H54 (cell line): Measurements from ENCODE around the gene ADAM33.

Experiments
- DNase-seq: peaks from one replicate; pipeline ENCODE4 v3.0.0; 2011; ENCODE audit warnings: low spot score, mixed read lengths; ENCODE audit not compliant: insufficient read length
- FAIRE-seq: peaks from 3 replicates; lab custom pipeline; 2011; peaks lifted over from hg19 to GRCh38; lab: Jason Lieb, UNC
- POLR2A ChIP-seq: IDR thresholded peaks from 2 replicates; pipeline ENCODE4 v1.6.1; 2011; ENCODE audit warnings: low read depth, mild to moderate bottlenecking, low read length

ADAM33 gene

GRCh38 chr20:3716195-3716834, 34.5 kb upstream of the ADAM33 start:
- DNase-seq (peak; percentile 55), FAIRE-seq (no peak)
- no peak for TF ChIP-seq POLR2A

DNA sequence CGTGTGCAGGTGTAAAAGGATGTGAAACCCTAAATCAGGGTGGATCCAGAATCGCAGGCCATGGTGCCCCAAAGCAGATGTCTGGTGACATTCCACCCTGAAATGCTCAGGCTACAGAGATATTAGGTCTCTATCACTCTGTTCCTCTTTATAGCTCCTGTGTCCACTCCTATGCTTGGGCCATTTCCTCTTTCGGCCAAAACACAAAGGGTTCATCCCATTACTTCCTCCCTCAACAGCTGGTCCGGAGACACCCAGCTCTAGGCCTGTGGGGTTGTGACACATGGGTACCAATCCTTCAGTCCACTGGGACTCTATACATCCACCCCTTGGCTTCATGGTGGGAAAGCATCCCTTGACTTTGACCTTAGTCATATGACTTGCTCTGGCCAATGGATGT, 32.3 kb upstream of the ADAM33 start:
- DNase-seq = no peak
- TF ChIP-seq POLR2A = no peak
- no peak for FAIRE-seq

GRCh38 chr20:3712279-3712873, 30.6 kb upstream of the ADAM33 start, which contains the start of gene SIGLEC1:
TSS of gene SIGLEC1 (minus strand) at chr20:3712600. CDS start at chr20:3707128, 5,472 bp downstream.
- TF ChIP-seq POLR2A = no peak
- FAIRE-seq (no peak), DNase-seq (no peak)

DNA sequence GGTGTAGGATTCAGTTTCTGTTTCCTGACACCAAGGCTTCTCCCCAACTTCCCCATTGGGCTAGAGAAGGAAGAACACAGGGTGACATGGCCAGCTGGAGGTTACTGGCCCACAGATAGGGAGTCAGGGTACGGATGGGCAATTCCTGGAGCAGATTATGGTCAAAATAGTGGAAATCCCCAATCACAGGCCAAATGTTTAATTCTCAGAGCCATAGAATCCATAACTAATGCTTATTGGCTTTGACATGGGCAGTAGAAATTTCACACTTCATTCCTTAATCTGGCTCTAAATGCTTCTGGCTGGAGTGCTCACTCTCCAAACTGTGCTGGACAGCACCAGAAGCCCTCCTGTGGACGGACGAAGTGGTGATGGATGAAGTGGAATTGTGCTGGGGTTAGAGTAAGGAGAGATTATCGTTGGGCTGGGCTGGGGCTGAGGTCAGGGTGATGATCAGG, 29.7 kb upstream of the ADAM33 start:
- TF ChIP-seq POLR2A = no peak
- no peak for FAIRE-seq
- DNase-seq = no peak

- TF ChIP-seq POLR2A = no peak
- peak; percentile 83 for DNase-seq
- no peak for FAIRE-seq
Observed at GRCh38 chr20:3710703-3711483, 29.1 kb upstream of the ADAM33 start.

DNA sequence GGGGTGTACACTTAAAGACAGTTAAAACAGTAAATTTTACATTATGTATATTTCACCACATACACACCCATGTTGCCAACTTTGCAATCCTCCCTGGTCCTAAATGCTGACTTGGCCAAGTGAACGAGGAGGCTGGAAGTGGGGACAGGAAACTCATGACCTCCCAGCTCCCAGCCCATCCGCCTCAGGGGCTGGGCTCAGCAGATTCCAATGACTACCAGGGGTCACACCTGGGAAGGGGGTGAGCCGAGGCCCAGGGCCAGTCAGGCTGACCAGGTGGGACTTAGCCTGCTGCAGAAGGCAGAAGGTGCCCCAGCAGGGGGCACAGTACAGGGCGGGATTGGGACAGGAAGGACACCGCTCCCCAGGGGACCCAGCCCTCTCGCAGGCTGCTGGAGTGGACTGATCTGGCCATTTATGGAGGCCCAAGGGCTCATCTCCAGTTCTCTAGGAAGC, 28.2 kb upstream of the ADAM33 start:
- no peak for FAIRE-seq
- TF ChIP-seq POLR2A = no peak

DNA sequence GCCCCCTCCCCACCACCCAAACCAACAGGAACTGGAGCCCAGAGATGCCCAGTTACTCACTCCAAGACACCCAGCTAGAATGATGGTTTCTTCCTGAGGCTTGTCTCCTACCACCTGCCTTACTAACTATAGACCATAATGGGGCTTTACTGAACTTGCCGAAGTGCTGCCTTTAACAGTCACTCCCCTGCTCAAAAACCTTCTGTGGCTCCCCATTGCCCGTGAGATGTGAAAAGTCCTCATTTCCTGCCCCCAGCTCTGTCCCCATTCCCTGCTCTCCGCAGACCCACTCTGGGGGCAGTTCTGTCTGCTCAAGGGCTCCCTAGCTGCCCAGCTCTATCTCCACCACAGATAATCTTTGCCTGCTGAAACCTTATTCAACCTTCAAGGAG, 25.7 kb upstream of the ADAM33 start:
- DNase-seq (no peak), FAIRE-seq (no peak)
- TF ChIP-seq POLR2A = no peak

More for the DNA sequence above, 28.2 kb upstream of the ADAM33 start:
- DNase-seq = no peak

DNA sequence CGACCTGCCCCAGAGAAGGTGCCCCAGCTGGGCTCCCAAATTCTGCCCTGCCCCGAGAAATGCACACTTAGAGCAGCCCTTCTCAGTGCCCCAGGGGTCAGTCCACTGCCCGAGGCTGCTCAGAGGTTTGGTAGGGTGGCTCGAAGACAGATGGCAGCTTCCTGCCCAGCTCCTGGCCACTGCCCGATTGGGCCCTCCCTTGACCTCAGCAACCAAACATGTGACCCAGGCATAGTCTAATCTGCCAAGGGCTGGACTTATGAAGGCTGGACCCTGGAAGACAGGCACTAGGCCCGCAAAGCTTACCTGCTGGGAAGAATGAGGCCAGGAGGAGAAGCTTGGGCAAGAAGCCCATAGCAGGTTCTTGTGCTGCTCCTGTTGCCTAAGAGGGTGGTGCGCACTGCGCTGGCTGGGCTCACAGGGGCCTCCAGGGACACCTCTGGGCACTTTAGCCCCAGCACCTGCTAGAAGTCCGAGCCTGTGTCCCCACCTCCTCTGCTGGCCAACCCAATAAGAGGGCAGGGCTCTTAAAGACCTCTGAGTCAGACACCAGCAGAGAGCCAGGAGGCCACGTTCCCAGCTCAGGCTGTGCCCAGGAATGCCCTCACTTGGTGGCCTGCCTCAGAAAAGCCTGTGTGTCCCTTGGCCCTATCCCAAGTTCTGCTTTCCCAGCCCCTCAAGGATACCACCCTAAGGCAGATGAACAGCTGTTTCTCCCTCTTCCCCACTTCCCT, 25.1 kb upstream of the ADAM33 start:
- TF ChIP-seq POLR2A = no peak
- FAIRE-seq = no peak
- DNase-seq = peak; percentile 45

- no peak for FAIRE-seq
- no peak for TF ChIP-seq POLR2A
- DNase-seq = no peak
Observed at GRCh38 chr20:3705970-3706739, 24.3 kb upstream of the ADAM33 start.

DNA sequence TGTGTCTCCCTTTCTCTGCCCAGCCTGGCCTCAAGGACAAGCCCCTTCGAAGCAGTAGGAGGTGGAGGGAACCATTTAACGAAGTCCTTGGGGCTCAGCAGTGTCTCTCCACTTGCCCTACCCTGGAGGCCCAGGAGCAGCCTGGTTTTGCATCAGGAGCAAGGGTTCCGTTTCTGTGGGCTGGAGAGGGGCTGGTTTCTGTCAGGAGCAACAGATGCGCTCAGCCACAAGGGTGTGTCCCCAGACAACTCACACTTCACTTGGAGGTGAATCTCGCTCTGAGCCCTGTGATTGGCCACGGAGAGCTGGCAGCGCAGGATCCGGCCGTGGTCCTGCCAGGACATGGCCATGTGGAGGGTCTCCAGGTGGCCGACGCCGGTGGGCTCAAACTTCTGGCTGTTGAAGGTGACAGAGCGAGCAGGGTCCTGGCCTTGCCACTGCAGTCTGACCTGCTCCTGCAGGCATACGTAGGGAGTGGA, 23.7 kb upstream of the ADAM33 start:
- DNase-seq = no peak
- TF ChIP-seq POLR2A = no peak
- no peak for FAIRE-seq

DNA sequence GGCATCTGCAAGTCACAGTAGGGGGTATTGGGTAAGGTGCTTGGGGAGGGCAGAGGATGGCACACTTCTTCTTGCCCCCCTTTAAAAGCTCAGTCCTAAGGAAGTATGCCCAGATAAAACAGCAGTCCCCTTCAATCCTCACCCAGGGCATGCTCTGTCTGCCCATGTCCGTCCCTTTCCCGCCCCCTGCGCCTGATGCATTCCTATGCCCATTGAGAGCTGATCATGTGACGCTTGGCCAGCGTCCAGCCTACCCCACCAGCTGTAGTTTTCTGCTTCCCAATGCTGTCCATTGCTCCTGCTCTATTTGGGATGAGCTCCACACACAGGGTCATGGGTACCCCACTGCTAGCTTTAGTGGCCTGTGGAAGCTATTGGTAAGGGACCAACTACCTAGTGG, 22.3 kb upstream of the ADAM33 start:
- DNase-seq (no peak), FAIRE-seq (no peak)
- no peak for TF ChIP-seq POLR2A

- DNase-seq (no peak), FAIRE-seq (no peak)
- no peak for TF ChIP-seq POLR2A
Observed at GRCh38 chr20:3702611-3703391, 21.0 kb upstream of the ADAM33 start.
